IMR-90 (cell line): ENCODE results near the gene DISC1.

Experiments used
- CTCF ChIP-seq: conservative IDR thresholded peaks from 2 replicates; pipeline ENCODE4 v1.5.1; 2012; ENCODE audit warnings: mild to moderate bottlenecking, low read depth, low read length, improper control_type of control experiment
- FOS ChIP-seq: fragments of 150-350 bp; IDR thresholded peaks from 2 replicates; pipeline ENCODE4 v1.6.1; 2016; ENCODE audit warnings: low read depth, low read length
- MXI1 ChIP-seq: IDR thresholded peaks from 2 replicates; pipeline ENCODE4 v1.6.1; 2012; ENCODE audit warnings: low read depth, mild to moderate bottlenecking, low read length, moderate library complexity, borderline replicate concordance
- POLR2A ChIP-seq: IDR thresholded peaks from 2 replicates; pipeline ENCODE4 v1.6.1; 2012; ENCODE audit warnings: mild to moderate bottlenecking, low read depth, low read length
- RCOR1 ChIP-seq: IDR thresholded peaks from 2 replicates; pipeline ENCODE4 v1.6.1; 2012; ENCODE audit warnings: mild to moderate bottlenecking, low read length, improper control_type of control experiment; ENCODE audit not compliant: insufficient replicate concordance

GRCh38 chr1:231921646-231922345, 295.2 kb downstream of the DISC1 start:
- TF ChIP-seq MXI1 (no peak), CTCF (no peak), POLR2A (no peak), RCOR1 (no peak), FOS (no peak)
